Activated T-cell treated with anti-CD3 and anti-CD28 coated beads for 4 hours (primary cell): ENCODE results near the gene GXYLT1.
"Not testable (repeated sequence)": the region's sequence is repeated elsewhere in the genome, so short reads cannot be mapped to it uniquely, and the experiment has no call there.

Experiments used
- DNase-seq: peaks from one replicate; pipeline ENCODE4 v3.0.0-alpha.2; 2020

The GXYLT1 gene

DNA sequence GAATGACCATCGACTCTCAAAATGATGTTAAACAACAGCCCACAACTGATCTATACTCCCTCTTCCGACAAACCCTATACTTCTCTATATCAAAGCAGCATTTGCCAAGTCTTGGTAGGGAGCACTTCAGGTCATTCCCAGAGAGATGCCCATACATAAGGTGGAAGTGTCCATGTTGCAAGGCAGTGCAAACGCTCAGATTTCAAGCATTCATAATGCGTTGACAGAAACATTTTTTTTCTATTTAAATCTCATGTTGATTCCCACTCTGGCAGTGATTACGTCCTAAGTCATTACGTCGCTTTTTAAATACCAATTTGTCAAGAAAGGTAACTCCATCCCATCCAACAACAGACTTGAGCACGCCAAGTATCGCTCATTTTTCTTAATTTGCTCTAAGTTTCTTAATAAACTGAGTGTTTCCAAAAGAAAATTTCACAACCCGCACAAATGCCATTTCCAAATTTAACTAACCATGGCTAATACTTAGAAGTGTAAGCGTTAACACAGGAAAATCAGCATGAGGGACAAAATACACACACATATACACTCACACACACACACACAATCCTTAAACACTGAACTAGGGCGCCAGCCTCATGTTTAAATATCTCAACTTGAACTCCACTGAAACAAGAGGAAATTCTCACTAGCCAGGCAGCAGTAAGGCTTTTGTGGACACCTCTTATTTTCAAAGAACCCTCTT is 1.1 kb downstream of the GXYLT1 start:
- no peak for DNase-seq

DNA sequence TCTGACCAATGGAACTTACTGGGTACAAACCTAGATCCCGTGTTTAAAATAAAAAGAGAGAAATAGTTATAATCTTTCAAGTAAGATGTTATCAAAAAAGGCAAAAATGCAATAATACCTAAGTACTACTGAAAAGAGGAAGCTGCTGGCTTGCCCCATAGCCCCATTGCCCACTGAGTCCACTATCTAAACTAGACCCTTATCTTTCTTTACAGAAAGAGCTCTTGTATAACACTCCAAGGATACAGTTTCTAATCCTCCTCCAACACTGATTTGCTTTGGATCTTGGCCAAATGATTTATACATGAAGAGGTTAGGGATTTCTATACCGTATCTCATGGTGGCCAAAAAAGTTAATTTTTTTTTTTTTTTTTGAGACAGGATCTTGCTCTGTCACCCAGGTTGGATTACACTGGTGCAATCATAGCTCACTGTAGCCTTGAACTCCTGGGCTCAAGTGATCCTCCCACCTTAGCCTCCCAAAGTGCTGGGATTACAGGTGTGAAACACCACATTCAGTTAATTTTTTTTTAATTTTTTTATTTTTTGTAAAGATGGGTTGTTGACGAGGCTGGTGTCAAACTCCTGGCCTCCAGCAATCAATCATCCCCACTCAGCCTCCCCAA is 2.6 kb downstream of the GXYLT1 start:
- no peak for DNase-seq

DNA sequence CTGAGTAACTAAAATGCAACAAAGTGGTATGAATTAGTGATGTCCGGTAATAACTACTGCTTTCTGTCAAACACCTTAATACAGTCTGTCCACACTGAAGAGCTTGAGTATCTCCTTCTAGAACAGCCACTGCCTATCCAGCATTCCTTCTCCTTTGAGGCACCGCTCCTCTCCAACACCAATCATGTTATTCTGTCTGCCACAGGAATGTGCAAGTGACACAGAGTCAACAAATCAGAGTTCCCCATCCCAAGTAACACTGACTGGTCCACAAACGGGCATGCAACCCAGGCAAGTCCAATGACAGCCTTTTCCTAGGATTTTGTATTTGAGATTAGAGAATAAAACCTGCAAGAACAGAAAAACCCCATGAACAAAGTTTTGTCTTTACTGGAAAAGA is 3.8 kb downstream of the GXYLT1 start:
- DNase-seq, result no peak

DNA sequence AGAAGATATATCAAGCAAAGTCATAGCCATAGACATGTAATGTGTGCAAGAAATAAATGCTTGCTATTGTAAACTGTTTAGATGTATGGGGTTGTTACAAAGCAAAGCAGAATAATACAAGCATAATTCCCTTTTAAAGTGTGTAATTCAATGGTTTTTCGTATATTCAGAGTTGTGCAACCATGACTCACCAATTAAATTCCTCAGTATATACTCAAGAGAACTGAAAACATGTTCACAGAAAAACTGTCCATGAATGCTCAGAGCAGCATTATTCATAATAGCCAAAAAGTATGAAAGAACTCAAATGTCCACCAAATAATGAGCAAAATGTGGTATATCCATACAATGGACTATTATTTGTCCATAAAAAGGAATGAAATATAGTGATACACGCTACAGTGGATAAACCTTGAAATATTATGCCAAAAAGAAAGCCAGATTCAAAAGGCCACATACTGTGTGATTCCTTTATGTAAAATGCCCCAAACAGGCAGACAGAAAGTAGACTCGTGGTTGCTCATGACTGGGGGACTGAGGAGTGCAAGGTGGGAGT is 9.3 kb downstream of the GXYLT1 start:
- DNase-seq, result no peak

DNA sequence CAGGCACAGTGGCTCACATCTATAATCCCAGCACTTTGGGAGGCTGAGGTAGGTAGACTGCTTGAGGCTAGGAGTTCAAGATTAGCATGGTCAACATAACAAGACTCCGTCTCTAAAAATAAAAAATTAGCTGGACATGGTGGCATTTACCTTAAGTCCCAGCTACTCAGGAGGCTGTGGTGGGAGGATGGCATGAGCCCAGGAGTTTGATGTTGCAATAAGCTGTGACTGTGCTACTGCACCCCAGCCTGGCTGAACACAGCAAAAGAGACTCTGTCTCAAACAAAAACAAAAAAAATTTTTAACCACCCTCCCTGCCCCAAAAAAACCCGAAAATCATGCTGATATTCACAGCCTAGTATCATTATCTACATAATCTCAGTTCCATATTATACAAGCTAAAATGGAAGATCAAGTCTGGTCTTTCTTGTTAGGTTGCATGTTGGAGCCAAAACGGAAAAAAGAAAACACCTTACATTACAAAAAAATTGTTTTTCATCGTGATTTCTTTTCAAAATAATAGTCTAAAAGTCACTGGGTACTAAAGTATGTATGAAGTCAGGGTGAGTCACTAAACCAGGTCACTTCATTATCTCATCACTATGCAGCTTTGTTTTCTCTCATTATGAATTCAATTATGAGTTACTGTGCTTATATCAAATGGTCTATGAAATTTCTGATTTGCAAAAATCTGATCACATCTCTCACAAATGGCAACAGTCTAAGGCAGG is 13.8 kb downstream of the GXYLT1 start:
- DNase-seq, result no peak

DNA sequence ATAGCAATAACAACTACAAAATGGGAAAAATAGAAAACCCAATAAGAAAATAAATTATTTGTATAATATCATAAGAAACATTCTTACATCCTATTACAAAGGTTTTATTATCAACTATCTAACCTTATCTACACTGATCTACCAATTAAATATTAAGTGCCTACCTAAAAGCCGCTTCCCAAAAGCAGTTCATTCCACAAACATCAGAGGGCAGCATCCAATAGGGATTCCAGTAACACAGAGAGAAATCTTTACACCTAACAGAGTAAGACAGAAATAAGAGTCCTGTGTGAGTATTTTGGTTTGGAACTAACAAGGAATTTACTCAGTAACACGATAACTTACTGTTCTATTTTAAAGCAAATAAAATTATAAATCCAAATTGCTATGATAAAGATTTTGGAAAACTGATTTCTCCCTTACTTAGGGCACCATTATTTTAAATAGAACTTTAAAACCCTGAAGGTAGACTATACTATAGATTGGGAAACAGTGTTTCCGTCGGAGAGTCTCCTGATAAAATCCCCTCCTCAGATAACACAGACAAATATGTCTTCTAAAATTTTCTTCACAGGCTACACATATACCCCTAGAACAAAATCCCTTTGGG is 15.0 kb downstream of the GXYLT1 start:
- DNase-seq, result no peak

DNA sequence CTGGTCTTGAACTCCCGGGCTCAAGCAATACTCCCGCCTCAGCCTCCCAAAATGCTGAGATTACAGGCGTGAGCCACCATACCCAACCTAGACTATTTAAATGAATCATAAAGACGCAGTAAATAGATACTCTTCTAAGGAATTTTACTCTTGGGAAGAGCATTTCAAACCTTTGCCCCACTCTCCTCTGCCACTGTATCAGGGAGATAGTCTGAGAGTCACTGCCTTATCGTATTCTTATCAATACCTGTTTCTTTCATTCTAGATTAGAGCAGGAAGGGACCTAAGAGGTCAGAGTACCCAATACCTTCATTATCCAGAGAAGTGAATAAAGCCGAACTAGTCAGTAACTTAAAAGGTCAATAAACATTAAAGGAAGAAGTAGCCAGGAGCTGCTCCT is 15.8 kb downstream of the GXYLT1 start:
- no peak for DNase-seq

DNA sequence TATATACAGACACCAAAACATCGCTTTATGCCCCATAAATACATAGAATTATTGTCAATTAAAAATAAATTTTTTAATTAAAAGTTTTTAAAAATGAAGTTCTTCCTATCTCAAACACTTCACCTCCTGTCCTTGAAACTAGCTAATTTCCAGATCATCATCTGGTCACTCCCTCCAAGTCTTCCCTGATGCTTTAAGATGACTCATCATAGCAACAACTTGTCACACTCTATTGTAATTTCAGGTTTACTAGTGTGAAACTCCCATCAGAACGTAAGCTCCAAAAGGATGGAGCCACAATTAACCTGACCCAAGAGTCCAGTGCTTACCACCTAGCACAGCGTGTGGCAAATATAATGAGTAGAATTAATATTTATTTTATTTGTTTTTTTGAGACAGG is 16.3 kb downstream of the GXYLT1 start:
- no peak for DNase-seq

DNA sequence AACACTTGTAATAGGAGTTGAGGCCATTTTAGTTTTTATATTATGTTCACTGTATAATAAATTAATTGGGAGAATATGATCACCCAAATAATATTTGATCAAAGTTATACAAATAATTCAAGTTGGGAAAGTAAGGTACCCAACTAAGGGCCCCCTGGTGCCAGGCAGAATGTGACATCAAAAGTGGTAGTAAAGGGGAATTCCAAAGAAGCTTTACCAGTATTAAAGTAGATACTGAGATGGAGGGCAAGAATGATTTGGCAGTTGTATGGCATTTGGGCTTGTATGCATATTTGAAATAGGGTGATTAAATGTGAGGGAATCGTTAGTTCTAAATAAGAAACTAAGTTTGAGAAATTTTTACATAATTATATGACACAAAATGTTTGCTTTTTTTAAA is 17.7 kb downstream of the GXYLT1 start:
- no peak for DNase-seq

DNA sequence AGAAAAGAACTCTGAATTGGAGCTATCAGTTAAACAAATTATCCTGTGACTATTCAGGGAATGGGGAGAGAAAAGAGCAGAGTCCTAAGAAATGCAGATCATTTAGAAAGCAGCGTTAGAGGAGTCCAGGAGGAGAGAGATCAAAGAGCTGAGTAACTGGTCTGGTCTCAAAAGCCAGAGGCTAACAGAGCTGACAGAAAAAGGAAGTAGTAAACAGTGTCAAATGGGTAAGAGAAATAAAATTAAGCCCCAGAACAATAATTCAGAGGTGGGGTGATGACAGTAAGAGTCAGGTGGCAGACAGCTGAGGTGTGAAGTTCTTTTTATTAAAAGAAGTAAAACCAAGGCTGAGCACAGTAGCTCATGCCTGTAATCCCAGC is 19.3 kb downstream of the GXYLT1 start:
- no peak for DNase-seq

DNA sequence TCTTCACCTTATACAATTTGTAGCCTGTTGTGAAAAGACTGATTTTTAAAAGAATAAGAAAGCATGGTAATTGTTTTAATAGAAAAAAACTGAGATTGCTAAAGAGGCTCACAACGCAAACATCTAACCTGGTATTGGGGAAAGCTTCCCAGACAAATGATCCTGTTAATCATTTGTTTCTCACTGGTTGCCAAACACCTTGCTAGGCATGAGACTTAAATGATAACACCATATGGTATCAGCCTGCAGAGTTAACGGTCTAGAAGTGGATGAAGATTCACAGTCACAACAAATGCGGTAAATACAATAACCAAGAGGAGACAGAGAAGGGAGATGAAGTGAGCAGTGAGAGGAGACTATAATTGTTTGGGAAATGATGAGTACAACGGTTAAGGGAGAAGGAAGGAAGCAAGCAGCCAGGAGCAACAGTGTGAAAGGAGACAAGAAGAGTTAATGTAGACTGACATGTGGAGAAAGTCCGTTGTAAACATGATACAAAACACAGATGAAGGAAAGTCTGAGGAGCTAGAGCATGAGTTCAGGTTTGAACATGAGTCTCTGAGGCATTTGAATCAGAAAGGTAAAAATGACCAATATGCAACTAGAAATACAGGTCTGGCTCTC is 19.8 kb downstream of the GXYLT1 start:
- no peak for DNase-seq

DNA sequence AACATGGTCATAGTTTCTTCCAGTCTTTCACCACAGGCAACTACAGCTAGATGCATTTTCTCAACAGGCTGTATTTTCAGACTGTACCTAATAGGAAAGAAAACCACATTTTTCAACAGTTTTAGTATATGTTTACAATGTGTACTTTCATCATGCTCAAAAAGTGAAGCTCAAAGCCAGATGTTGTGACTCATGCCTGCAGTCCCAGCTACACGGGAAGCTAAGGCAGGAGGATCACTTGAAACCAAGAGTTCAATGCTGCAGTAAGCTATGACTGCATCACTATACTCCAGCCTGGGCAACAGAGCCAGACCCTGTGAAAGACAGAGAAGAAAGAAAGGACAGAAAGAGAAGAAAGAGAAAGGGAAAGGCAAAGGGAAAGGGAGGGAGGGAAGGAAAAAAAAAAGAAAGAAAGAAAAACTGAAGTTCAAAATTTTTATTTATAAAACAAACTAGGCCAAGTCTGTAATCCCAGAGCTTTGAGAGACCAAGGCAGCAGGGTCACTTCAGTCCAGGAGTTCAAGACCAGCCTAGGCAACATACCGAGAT is 25.5 kb downstream of the GXYLT1 start:
- no peak for DNase-seq

DNA sequence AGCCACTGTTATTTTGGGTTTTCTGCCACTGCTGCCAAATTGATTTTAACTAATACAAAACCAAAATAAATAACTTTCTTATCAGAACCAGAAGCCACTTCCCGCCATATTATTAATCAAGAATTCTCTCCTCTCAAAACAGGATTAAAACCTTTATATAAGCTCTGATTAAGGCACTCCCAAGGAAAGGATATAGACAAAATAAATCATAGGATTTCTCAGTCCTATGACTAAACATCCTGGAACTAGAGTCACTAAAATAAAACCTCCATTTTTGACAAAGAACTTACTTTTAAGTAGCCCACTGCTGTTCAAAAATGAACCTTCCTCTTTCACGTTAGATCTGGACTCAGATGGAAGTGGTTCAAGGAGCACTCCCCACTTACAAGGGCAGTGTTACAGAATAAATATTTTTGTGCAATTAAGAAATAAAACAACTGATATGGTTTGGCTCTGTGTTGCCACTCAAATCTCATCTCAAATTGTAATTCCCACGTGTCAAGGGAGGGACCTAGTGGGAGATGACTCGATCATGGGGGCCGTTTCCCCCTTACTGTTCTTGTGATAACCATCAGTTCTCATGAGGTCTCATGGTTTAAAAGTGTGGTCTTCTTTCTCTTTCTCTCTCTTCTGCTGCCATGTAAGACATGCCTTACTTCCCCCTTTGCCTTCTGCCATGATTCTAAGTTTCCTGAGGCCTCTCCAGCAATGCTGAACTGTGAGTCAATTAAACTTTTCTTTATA is 26.4 kb downstream of the GXYLT1 start:
- no peak for DNase-seq

DNA sequence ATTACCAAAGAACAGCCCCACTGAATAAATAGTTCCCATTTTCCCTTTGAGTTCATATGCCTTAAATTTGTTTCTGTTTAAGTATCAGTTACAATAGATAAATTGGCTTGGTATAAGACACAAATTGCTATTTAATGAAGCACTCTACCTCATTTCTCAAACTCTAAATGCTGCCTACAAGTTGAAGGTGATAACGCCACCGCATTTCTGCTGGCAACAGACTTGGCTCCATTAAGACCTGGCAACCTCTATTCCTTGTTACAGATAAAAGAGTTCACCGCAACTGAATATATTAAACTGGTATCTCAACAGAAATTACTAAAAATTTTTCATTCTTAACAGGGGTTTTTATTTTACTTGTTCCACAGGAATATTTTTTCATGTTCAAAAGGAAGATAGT is 35.6 kb downstream of the GXYLT1 start:
- no peak for DNase-seq

DNA sequence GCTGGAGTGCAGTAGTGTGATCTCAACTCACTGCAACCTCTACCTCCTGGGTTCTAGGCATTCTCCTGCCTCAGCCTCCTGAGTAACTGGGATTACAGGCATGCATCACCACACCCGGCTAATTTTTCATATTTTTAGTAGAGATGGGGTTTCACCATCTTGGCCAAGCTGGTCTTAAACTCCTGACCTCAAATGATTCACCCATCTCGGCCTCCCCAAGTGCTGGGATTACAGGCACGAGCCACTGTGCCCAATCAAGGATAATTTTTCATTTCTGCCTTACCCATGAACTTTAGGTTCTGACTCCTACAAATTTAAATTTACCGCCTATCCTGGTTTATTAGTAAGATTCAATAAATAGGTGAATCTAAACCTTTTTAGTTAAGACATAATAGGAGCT is 37.9 kb downstream of the GXYLT1 start:
- DNase-seq, result not testable (repeated sequence)

DNA sequence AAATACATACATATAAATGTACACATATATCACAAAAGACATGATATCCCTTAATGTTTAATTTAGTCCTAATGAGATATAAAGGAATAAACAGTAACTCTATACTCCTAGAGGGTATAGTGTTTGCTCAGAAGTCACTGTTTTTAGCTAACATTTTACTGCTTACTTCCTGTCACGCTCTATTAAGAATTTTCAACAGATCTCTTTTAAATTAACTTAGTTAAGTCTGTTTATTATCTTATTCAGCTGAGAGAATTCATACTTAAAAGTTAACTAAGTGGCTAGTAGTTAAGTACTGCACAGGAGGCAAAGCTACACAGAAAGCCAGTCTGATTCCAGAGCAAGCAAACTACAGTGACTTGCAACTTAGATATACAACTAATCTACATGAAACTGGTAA is 39.9 kb downstream of the GXYLT1 start:
- DNase-seq, result no peak

DNA sequence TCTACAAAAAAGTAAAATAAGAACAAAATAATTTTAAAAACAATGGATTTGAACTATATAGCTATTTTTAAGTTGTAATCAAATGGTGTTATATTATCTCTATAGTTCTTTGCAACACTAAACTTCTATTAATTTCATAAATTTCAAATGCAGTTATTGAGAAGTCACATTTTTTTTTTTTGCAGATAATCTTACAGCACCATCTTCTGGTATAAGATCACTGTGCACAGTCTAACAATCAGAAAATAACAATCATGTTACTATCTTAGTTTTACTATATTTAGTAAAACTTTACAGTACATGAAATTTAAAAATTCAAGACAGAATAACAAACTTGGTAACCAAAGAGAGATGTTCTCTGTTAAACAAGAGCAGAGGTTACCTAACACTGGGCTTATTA is 40.6 kb downstream of the GXYLT1 start:
- no peak for DNase-seq

DNA sequence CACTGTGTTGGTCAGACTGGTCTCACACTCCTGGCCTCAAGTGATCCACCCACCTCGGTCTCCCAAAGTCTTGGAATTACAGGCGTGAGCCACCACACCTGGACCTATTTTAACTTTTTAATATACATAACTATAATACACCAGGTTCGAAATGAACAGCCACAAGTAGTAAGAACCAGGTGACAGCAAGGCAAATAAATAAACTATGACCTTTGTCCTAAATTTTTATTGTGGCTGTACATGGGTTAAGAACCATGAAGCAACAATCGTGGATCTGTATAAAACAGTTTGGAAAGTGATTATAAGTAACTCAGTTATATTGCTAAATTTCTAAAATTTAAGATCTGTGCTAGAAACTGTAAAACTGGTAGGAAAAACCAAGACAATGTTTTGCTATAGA is 41.5 kb downstream of the GXYLT1 start:
- DNase-seq, result no peak

DNA sequence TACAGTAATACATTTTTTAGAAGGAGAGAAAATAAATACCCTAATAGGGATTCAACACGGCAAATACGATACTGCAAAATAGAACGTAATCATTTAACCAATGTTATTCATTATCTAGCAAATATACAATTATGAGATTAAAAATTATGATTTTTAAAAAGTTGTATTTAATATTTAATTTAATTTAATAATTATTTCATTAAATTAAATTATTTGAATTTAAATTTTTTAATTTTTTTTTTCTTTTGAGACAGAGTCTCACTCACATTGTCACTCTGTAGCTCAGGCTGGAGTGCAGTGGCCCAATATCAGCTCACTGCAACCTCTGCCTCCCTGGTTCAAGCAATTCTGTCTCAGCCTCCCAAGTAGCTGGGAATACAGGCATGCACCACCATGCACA is 42.0 kb downstream of the GXYLT1 start:
- no peak for DNase-seq

DNA sequence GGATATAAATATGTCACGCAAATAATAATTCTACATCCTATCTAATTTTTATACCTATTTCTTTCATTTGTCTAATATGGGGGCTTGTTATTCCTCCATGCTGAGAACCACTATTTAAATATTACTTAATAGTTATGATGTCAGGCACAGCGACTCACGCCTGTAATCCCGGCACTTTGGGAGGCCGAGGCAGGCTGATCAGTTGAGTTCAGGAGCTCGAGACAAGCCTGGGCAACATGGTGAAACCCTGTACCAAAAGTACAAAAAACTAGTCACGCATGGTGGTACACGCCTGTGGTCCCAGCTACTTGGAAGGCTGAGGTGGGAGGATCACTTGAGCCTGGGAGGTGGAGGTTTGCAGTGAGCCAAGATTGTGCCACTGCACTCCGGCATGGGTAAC is 45.2 kb downstream of the GXYLT1 start:
- no peak for DNase-seq

DNA sequence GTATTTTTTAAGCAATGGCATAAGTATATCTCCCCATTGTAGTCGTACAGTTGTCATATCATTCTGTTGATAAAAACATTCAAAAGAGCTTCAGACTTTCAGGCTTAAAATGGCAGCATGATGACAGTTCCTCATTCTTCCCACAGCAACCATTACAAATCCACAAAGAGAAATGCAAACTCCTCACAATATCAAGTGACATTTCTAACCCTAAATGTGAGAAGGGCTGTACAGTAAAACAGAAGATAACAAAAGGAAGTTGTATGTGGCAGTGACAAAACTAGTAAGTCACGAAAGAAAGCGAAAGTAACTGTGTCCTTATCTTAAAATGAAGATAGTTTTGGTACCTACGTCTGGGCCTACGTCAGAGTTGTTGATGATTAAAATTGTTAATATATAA is 46.7 kb downstream of the GXYLT1 start:
- DNase-seq, result no peak

DNA sequence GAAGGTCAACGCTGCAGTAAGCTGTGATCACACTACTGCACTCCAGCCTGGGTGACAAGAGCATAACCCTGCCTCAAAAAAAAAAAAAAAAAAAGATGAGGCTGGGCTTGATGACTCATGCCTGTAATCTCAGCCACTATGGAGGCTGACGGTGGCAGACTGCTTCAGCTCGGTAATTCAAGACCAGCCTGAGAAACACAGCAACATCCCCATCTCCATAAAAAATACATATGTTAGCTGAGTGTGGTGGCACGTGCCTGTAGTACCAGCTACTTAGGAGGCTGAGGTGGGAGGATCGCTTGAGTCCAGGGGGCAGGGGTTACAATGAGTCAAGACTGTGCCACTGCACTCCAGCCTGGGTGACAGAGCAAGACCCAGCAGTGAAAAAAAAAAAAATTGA is 50.4 kb downstream of the GXYLT1 start:
- no peak for DNase-seq
